Parathyroid adenoma (tissue), 2 donors: ENCODE results near the gene SLC25A36.
"Not testable (repeated sequence)": the region's sequence is repeated elsewhere in the genome, so short reads cannot be mapped to it uniquely, and the experiment has no call there.

Experiments used
- H2AFZ ChIP-seq: fragments of 300-600 bp; sonication (generic); one replicate; pipeline ENCODE4 v1.7.0; 2017; ENCODE audit warnings: antibody characterized with exemption, mild to moderate bottlenecking
- H3K27ac ChIP-seq: fragments of 300-600 bp; sonication (generic); one replicate; pipeline ENCODE4 v1.7.0; 2017
- H3K27me3 ChIP-seq: fragments of 300-600 bp; sonication (generic); one replicate; pipeline ENCODE4 v1.7.0; 2017; ENCODE audit warnings: low read length; ENCODE audit not compliant: control insufficient read depth, insufficient read depth
- H3K36me3 ChIP-seq: fragments of 300-600 bp; sonication (generic); one replicate; pipeline ENCODE4 v1.7.0; 2017; ENCODE audit warnings: low read length; ENCODE audit not compliant: control insufficient read depth, insufficient read depth
- H3K4me1 ChIP-seq: fragments of 300-600 bp; sonication (generic); one replicate; pipeline ENCODE4 v1.7.0; 2017; ENCODE audit warnings: control low read depth
- H3K4me2 ChIP-seq: fragments of 300-600 bp; sonication (generic); one replicate; pipeline ENCODE4 v1.7.0; 2017; ENCODE audit warnings: low read length
- H3K4me3 ChIP-seq: fragments of 300-600 bp; sonication (generic); one replicate; pipeline ENCODE4 v1.7.0; 2017; ENCODE audit warnings: low read depth, low read length
- H3K79me2 ChIP-seq: fragments of 300-600 bp; sonication (generic); one replicate; pipeline ENCODE4 v1.7.0; 2017; ENCODE audit warnings: control low read depth
- H3K9ac ChIP-seq: fragments of 300-600 bp; sonication (generic); one replicate; pipeline ENCODE4 v1.7.0; 2017; ENCODE audit warnings: mild to moderate bottlenecking
- H3K9me3 ChIP-seq: fragments of 300-600 bp; sonication (generic); one replicate; pipeline ENCODE4 v1.7.0; 2017; ENCODE audit warnings: low read length; ENCODE audit not compliant: control insufficient read depth
- TF ChIP-seq, protein P1 (sequence below): fragments of 300-600 bp; sonication (generic); IDR thresholded peaks from one replicate; pipeline ENCODE4 v1.7.0; 2017; ENCODE audit warnings: antibody characterized with exemption, mild to moderate bottlenecking
- donor health status: primary hyperparathyroidism.

SLC25A36 gene

DNA sequence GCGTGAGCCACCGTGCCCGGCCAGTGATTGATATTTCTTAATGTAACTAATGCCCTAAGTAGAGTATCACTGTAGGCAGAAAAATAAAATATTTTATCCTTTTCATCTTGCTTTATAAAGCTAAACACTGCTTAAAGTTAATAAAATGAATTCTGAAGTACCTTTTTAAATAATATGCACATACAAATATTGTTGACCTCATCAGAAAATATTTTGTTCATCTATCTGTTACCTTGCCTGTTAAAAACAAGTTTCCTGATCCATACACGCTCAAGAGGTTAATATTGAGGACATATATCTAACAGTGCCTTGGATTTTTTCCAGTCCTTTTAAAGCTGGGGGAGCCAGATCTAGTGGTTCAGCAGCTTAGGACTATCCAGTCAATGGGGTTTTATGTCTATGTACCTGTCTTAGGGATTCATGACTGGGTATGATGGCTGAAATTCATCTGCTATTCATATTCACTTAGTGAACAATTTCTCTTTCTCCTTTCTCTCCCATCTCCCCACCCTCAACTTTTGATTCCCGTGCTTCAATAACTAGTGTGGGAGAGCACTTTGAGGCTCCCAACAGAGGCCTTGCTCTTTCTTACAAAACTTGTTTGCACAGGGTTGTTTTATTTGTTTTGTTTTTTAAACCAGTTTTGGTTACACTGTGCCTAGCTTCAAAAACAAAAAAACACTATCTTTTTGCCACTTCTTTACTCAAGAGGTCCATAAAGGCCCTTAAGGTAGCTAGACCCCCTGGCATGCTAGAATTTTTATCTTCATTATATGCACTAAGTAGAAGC lies 7.0 kb downstream of the SLC25A36 start:
- no peaks in the 10 kb centered on the region for H3K27me3 ChIP-seq
- H3K4me2 ChIP-seq = no peak overlapping the region
- TF ChIP-seq, protein P1, sequence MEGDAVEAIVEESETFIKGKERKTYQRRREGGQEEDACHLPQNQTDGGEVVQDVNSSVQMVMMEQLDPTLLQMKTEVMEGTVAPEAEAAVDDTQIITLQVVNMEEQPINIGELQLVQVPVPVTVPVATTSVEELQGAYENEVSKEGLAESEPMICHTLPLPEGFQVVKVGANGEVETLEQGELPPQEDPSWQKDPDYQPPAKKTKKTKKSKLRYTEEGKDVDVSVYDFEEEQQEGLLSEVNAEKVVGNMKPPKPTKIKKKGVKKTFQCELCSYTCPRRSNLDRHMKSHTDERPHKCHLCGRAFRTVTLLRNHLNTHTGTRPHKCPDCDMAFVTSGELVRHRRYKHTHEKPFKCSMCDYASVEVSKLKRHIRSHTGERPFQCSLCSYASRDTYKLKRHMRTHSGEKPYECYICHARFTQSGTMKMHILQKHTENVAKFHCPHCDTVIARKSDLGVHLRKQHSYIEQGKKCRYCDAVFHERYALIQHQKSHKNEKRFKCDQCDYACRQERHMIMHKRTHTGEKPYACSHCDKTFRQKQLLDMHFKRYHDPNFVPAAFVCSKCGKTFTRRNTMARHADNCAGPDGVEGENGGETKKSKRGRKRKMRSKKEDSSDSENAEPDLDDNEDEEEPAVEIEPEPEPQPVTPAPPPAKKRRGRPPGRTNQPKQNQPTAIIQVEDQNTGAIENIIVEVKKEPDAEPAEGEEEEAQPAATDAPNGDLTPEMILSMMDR = no peak
- H3K27ac ChIP-seq = no peak overlapping the region
- no peak overlapping the region for H3K4me3 ChIP-seq
- peaks cover 13% of the 10 kb centered on the region for H3K4me1 ChIP-seq
- no peaks in the 10 kb centered on the region for H3K36me3 ChIP-seq
- no peaks in the 10 kb centered on the region for H3K9me3 ChIP-seq
- H3K79me2 ChIP-seq = peaks cover 72% of the 10 kb centered on the region
- H3K9ac ChIP-seq = no peak overlapping the region
- H2AFZ ChIP-seq = no peak overlapping the region

- H3K4me1 ChIP-seq = peaks cover 11% of the 10 kb centered on the region
- H3K4me3 ChIP-seq = no peak overlapping the region
Measured at GRCh38 chr3:140950144-140950543, 8.5 kb downstream of the SLC25A36 start.

GRCh38 chr3:140950863-140951262 lies 9.2 kb downstream of the SLC25A36 start:
- no peak overlapping the region for H2AFZ ChIP-seq
- TF ChIP-seq, protein P1 = no peak
- no peak overlapping the region for H3K27ac ChIP-seq
- no peak overlapping the region for H3K4me3 ChIP-seq
- H3K36me3 ChIP-seq = no peaks in the 10 kb centered on the region
- H3K9me3 ChIP-seq = no peaks in the 10 kb centered on the region
- peaks cover 63% of the 10 kb centered on the region for H3K79me2 ChIP-seq
- no peak overlapping the region for H3K4me2 ChIP-seq
- H3K27me3 ChIP-seq = no peaks in the 10 kb centered on the region
- H3K4me1 ChIP-seq = peaks cover 5% of the 10 kb centered on the region
- H3K9ac ChIP-seq = no peak overlapping the region

More at GRCh38 chr3:140950144-140950543, 8.5 kb downstream of the SLC25A36 start:
- TF ChIP-seq, protein P1 = no peak
- Histone ChIP-seq H3K9me3 (no peaks in the 10 kb centered on the region), H3K27me3 (no peaks in the 10 kb centered on the region), H3K27ac (no peak overlapping the region), H3K9ac (no peak overlapping the region), H3K79me2 (peaks cover 66% of the 10 kb centered on the region), H2AFZ (no peak overlapping the region), H3K36me3 (no peaks in the 10 kb centered on the region), H3K4me2 (no peak overlapping the region)

GRCh38 chr3:140951750-140952149 lies 10.1 kb downstream of the SLC25A36 start:
- H3K9ac ChIP-seq, H3K4me1 ChIP-seq, H3K27ac ChIP-seq, H3K27me3 ChIP-seq, H3K4me2 ChIP-seq, H3K9me3 ChIP-seq, H2AFZ ChIP-seq, H3K36me3 ChIP-seq, H3K4me3 ChIP-seq: not testable (repeated sequence)
- H3K79me2 ChIP-seq = peaks cover 60% of the 10 kb centered on the region

- TF ChIP-seq, protein P1 = no peak
- Histone ChIP-seq H3K4me3 (no peak overlapping the region), H3K79me2 (peaks cover 45% of the 10 kb centered on the region), H3K27ac (no peak overlapping the region), H3K36me3 (no peaks in the 10 kb centered on the region), H2AFZ (no peak overlapping the region), H3K9ac (no peak overlapping the region), H3K9me3 (no peaks in the 10 kb centered on the region), H3K4me2 (no peak overlapping the region), H3K4me1 (peaks cover 4% of the 10 kb centered on the region), H3K27me3 (no peaks in the 10 kb centered on the region)
Measured at GRCh38 chr3:140953028-140953960, 11.7 kb downstream of the SLC25A36 start.
